ENCODE results near the gene IL1A. TPM values are rescaled to one million over a fixed set of nuclear protein-coding genes. Genes with fewer than 3 reads are reported as not detected.

IL1A gene
- total RNA-seq, 1 donor from 2014 or later: 3.2 TPM

DNA sequence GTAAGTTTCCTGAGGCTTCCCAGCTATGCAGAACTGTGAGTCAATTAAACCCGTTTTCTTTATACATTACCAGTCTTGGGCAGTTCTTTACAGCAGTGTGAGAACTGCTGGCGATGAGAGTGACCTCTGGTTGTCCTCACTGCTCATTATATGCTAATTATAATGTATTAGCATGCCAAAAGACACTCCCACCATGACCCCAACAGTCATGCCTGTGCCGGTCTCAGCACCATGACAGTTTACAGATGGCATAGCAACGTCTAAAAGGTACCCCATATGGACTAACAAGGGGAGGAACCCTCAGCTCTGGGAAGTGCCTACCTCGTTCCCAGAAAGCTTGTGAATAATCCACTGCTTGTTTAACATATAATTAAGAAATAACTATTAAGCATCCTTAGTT is 8.1 kb upstream of the IL1A start:
- Histone ChIP-seq H2AFZ (replicated peaks) (no peak overlapping the region), H3K36me3 (no peaks in the 10 kb centered on the region), H3F3A (ENCODE audit: low read depth) (no peaks in the 10 kb centered on the region), H3K4me1 (no peaks in the 10 kb centered on the region), H3K9ac (no peak overlapping the region), H4K20me1 (ENCODE audit: low read depth) (no peaks in the 10 kb centered on the region), H3K79me2 (ENCODE audit: low read depth) (no peaks in the 10 kb centered on the region), H3K27ac (no peak overlapping the region), H3K4me3 (no peak overlapping the region), H3K9me3 (ENCODE audit: low read depth) (no peaks in the 10 kb centered on the region), H3K4me2 (no peak overlapping the region), H3K27me3 (no peaks in the 10 kb centered on the region)
- H3K4me3 Mint-ChIP-seq: no peak overlapping the region
- H3K27me3 Mint-ChIP-seq (ENCODE audit: insufficient read depth, low read depth): peaks cover 2% of the 10 kb centered on the region
- H3K4me1 Mint-ChIP-seq: no peaks in the 10 kb centered on the region
- no peak overlapping the region for H3K27ac Mint-ChIP-seq
- no peaks in the 10 kb centered on the region for H3K36me3 Mint-ChIP-seq
- DNase-seq (ENCODE audit: low spot score): no peak
- H3K9me3 Mint-ChIP-seq: peaks cover 2% of the 10 kb centered on the region
- TF ChIP-seq, protein P1, sequence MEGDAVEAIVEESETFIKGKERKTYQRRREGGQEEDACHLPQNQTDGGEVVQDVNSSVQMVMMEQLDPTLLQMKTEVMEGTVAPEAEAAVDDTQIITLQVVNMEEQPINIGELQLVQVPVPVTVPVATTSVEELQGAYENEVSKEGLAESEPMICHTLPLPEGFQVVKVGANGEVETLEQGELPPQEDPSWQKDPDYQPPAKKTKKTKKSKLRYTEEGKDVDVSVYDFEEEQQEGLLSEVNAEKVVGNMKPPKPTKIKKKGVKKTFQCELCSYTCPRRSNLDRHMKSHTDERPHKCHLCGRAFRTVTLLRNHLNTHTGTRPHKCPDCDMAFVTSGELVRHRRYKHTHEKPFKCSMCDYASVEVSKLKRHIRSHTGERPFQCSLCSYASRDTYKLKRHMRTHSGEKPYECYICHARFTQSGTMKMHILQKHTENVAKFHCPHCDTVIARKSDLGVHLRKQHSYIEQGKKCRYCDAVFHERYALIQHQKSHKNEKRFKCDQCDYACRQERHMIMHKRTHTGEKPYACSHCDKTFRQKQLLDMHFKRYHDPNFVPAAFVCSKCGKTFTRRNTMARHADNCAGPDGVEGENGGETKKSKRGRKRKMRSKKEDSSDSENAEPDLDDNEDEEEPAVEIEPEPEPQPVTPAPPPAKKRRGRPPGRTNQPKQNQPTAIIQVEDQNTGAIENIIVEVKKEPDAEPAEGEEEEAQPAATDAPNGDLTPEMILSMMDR (IDR thresholded peaks at IDR 0.05): no peak
- no peak for TF ChIP-seq EZH2phosphoT487 (IDR thresholded peaks at IDR 0.05)
- no peak for TF ChIP-seq EZH2 (IDR thresholded peaks at IDR 0.05)

DNA sequence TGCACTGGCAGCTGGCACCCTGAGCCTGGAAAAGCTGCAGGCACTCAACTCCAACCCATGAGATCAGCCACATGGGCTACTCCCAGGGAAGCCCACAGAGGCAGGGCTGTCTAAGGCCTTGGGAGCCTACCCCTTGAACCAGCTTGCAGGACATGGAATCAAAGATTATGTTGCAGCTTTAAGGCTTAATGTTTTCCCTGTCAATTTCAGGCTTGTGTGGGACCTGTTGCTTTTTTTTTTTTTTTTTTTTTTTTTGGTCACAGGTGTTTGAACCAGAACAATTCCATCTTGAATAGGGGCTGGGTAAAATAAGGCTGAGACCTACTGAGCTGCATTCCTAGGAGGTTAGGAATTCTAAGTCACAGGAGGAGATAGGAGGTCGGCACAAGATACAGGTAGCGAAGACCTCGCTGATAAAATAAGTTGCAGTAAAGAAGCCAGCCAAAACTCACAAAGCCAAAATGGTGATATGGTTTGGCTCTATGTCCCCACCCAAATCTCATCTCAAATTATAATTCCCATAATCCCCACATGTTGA is 7.5 kb upstream of the IL1A start:
- H3K4me1 Mint-ChIP-seq: no peaks in the 10 kb centered on the region
- Histone ChIP-seq H3K27ac (no peak overlapping the region), H3F3A (ENCODE audit: low read depth) (no peaks in the 10 kb centered on the region), H3K9me3 (ENCODE audit: low read depth) (no peaks in the 10 kb centered on the region), H2AFZ (replicated peaks) (no peak overlapping the region), H3K9ac (no peak overlapping the region), H3K4me1 (no peaks in the 10 kb centered on the region), H3K27me3 (no peaks in the 10 kb centered on the region), H3K4me3 (no peak overlapping the region), H4K20me1 (ENCODE audit: low read depth) (no peaks in the 10 kb centered on the region), H3K36me3 (no peaks in the 10 kb centered on the region), H3K4me2 (no peak overlapping the region), H3K79me2 (ENCODE audit: low read depth) (no peaks in the 10 kb centered on the region)
- no peaks in the 10 kb centered on the region for H3K9me3 Mint-ChIP-seq
- no peak for DNase-seq (ENCODE audit: low spot score)
- no peak overlapping the region for H3K27ac Mint-ChIP-seq
- no peaks in the 10 kb centered on the region for H3K36me3 Mint-ChIP-seq
- peaks cover 2% of the 10 kb centered on the region for H3K27me3 Mint-ChIP-seq (ENCODE audit: insufficient read depth, low read depth)
- TF ChIP-seq, protein P1 (IDR thresholded peaks at IDR 0.05): no peak
- TF ChIP-seq EZH2 (IDR thresholded peaks at IDR 0.05): no peak
- TF ChIP-seq EZH2phosphoT487 (IDR thresholded peaks at IDR 0.05): no peak
- no peak overlapping the region for H3K4me3 Mint-ChIP-seq

DNA sequence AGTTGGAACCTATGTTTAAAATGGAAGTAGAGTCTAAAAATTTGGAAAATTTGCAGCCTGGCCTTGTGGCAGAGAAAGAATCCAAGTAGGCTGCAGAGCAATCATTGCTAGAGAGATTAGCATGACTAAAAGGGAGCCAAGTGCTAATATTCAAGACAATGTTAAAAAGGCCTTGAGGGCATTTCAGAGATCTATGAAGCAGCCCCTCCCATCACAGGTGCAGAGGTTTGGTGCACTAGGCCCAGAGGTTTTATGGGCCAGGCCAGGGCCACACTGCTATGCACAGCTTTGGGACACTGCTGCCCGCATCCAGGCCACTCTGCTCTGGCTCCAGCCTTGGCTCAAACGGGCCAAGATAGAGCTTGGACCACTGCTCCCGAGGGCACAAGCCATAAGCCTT is 6.7 kb upstream of the IL1A start:
- Histone ChIP-seq H4K20me1 (ENCODE audit: low read depth) (no peaks in the 10 kb centered on the region), H3K4me1 (peaks cover 1% of the 10 kb centered on the region), H3K4me2 (no peak overlapping the region), H3K9me3 (ENCODE audit: low read depth) (no peaks in the 10 kb centered on the region), H3K27ac (no peak overlapping the region), H3K9ac (no peak overlapping the region), H3K4me3 (no peak overlapping the region), H3K27me3 (no peaks in the 10 kb centered on the region), H3K36me3 (no peaks in the 10 kb centered on the region), H2AFZ (replicated peaks) (no peak overlapping the region), H3K79me2 (ENCODE audit: low read depth) (no peaks in the 10 kb centered on the region), H3F3A (ENCODE audit: low read depth) (no peaks in the 10 kb centered on the region)
- Mint-ChIP-seq H3K4me3 (peak overlapping the region; percentile 35), H3K4me1 (no peaks in the 10 kb centered on the region), H3K27me3 (ENCODE audit: insufficient read depth, low read depth) (peaks cover 2% of the 10 kb centered on the region), H3K9me3 (no peaks in the 10 kb centered on the region), H3K36me3 (no peaks in the 10 kb centered on the region), H3K27ac (no peak overlapping the region)
- TF ChIP-seq, protein P1 (IDR thresholded peaks at IDR 0.05): no peak
- TF ChIP-seq EZH2phosphoT487 (IDR thresholded peaks at IDR 0.05) (no peak), EZH2 (IDR thresholded peaks at IDR 0.05) (no peak)
- DNase-seq (ENCODE audit: low spot score): no peak
